Aorta (tissue), 5 donors: ENCODE results near the gene CETP. TPM values are rescaled to one million over a fixed set of nuclear protein-coding genes. Genes with fewer than 3 reads are reported as not detected.

ENCODE experiments used
- ATAC-seq: fragments of 200-7000 bp; cut with Tn5 transposase; one replicate; pipeline ENCODE4 v1.9.1; 2022; ENCODE audit warnings: moderate library complexity; ENCODE audit not compliant: low FRiP score
- DNase-seq, 2 donors: peaks; one replicate each; pipeline ENCODE4 v3.0.0-alpha.2; 2020
- H3K27ac ChIP-seq, 2 donors: one replicate each; pipeline ENCODE4 v1.5.1; 2013; ENCODE audit warnings: low read length in 2 of 2, mild to moderate bottlenecking in 2 of 2, moderate library complexity in 2 of 2, control low read depth in 1 of 2, inconsistent platforms in 1 of 2, low read depth in 1 of 2
- H3K27me3 ChIP-seq, 2 donors: one replicate each; pipeline ENCODE4 v1.6.1; 2013; ENCODE audit warnings: control low read depth in 1 of 2, low read length in 1 of 2, mild to moderate bottlenecking in 1 of 2, moderate library complexity in 1 of 2; ENCODE audit not compliant: insufficient read depth in 2 of 2, control insufficient read depth in 1 of 2
- H3K36me3 ChIP-seq, 2 donors: one replicate each; pipeline ENCODE4 v1.6.1; 2013; ENCODE audit warnings: control low read depth in 1 of 2, low read length in 1 of 2, mild to moderate bottlenecking in 1 of 2; ENCODE audit not compliant: insufficient read depth in 2 of 2, control insufficient read depth in 1 of 2
- H3K4me1 ChIP-seq, 2 donors: one replicate each; pipeline ENCODE4 v1.6.1; 2013; ENCODE audit warnings: low read length in 2 of 2, control low read depth in 1 of 2, mild to moderate bottlenecking in 1 of 2, moderate library complexity in 1 of 2; ENCODE audit not compliant: insufficient read depth in 2 of 2, control insufficient read depth in 1 of 2
- H3K4me3 ChIP-seq, 2 donors: one replicate each; pipeline ENCODE4 v1.5.1; 2013; ENCODE audit warnings: low read length in 2 of 2, control low read depth in 1 of 2, mild to moderate bottlenecking in 1 of 2
- H3K9me3 ChIP-seq: one replicate; pipeline ENCODE4 v1.6.1; 2013; ENCODE audit warnings: mild to moderate bottlenecking, low read length; ENCODE audit not compliant: control insufficient read depth
- WGBS, 2 donors: extraction: QIAGEN DNeasy Blood & Tissue Kit; methylation state at CpG; one replicate each; pipeline ENCODE4 v1.1.7; 2013; 5-methylcytosine and 5-hydroxymethylcytosine counted together
- intact Hi-C, 2 donors: fragments of 100-400 bp; cut with DNase I; formaldehyde crosslinking; loops; one replicate each; pipeline versions ENCODE4 v1.14.2 to v1.15.0; 2022
- polyA plus RNA-seq, 2 donors: library from polyadenylated mRNA; stranded (reverse); fragments of 200-250 nt; gene quantifications; one replicate each; pipeline ENCODE4 v1.2.3, GENCODE V29; 2013
- total RNA-seq, 2 donors: library from RNA; stranded (reverse); fragmentation: NEBNext Ultra II Directional; extraction: Animal tissue kit (Norgen Biotek cat#: 25700); gene quantifications; one replicate each; pipeline ENCODE4 v1.2.1, GENCODE V29; 2021
- donor health status: healthy with polysubstance abuse.
- donor health status: Bipolar disorder and iron deficiency.
- donor health status: DM: no; HTN: no; CAD: no.
- donor health status: DM: no; HTN: no; CAD: no.
- donor health status: DM: yes; HTN: yes; CAD: no.

The CETP gene
- total and polyA plus RNA-seq, 4 donors: 0.49 to 1.3 TPM; not detected in 2

- no peaks in the 10 kb centered on the region for H3K27me3 ChIP-seq
- intact Hi-C loops: no loop called here
- no peak for ATAC-seq
- H3K9me3 ChIP-seq: no peaks in the 10 kb centered on the region
- WGBS, 2 donors: 93 to 96% methylated on average over 2 of the region's 2 CpGs
- no peak overlapping the region for H3K27ac ChIP-seq
- H3K4me1 ChIP-seq: no peaks in the 10 kb centered on the region
- DNase-seq: peak in 1 of 2 donors; percentile 9
- H3K4me3 ChIP-seq: no peak overlapping the region
- H3K36me3 ChIP-seq: no peaks in the 10 kb centered on the region
Observed at GRCh38 chr16:57009643-57010170, 48.0 kb downstream of the CETP start.

DNA sequence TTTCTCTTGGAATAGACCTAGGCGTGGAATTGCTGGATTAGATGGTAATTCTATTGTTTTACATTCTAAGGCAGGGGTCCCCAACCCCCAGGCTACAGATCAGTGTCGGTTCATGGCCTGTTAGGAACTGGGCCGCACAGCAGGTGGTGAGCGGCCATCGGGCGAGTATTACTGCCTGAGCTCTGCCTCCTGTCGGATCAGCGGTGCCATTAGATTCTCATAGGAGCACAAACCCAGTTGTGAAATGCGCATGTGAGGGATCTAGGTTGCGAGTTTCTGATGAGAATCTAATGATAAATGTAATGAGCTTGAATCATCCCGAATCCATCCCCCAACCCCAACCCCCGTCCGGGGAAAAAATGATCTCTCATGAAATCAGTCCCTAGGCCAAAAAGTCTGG is 50.6 kb downstream of the CETP start:
- ATAC-seq (no peak), DNase-seq (peak in 1 of 2 donors; percentile 24)
- Histone ChIP-seq H3K4me3 (no peak overlapping the region), H3K9me3 (no peaks in the 10 kb centered on the region), H3K36me3 (no peaks in the 10 kb centered on the region), H3K27me3 (no peaks in the 10 kb centered on the region), H3K4me1 (no peaks in the 10 kb centered on the region), H3K27ac (no peak overlapping the region)
- WGBS, 2 donors: 89 to 90% methylated on average over 13 of the region's 13 CpGs
- intact Hi-C loops: no loop called here

GRCh38 chr16:57013229-57013628 is 51.5 kb downstream of the CETP start:
- no peak overlapping the region for H3K27ac ChIP-seq
- H3K4me3 ChIP-seq: no peak overlapping the region
- no peaks in the 10 kb centered on the region for H3K27me3 ChIP-seq
- H3K9me3 ChIP-seq: no peaks in the 10 kb centered on the region
- no peak for DNase-seq
- H3K4me1 ChIP-seq: no peaks in the 10 kb centered on the region
- intact Hi-C loops: no loop called here
- no peak for ATAC-seq
- WGBS, 2 donors: 90 to 97% methylated on average over 2 of the region's 2 CpGs
- H3K36me3 ChIP-seq: no peaks in the 10 kb centered on the region

DNA sequence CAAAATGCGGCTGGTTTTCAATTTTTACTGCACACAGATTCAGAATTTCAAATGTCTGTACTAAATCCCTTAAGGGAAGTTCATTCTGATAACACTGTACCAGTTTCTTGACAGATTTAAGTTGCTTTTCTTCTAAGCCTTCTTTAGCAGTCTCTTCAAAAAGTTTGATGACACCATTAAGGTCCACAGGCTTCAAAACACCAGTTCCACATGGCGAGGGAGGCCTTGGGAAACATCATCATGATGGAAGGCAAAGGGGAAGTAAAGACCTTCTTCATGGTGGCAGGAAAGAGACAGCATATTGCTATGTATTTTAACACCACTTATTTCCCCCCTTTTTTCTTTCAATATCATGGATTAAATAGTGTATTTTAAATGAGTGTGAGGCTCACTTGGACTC is 52.2 kb downstream of the CETP start:
- Histone ChIP-seq H3K36me3 (no peaks in the 10 kb centered on the region), H3K27me3 (no peaks in the 10 kb centered on the region), H3K9me3 (no peaks in the 10 kb centered on the region), H3K27ac (no peak overlapping the region), H3K4me3 (no peak overlapping the region), H3K4me1 (no peaks in the 10 kb centered on the region)
- WGBS, 2 donors: 88 to 91% methylated on average over 2 of the region's 2 CpGs
- intact Hi-C loops: no loop called here
- ATAC-seq (no peak), DNase-seq (no peak)

- WGBS, 2 donors: 91 to 93% methylated on average over 6 of the region's 6 CpGs
- H3K4me3 ChIP-seq: no peak overlapping the region
- no peaks in the 10 kb centered on the region for H3K27me3 ChIP-seq
- intact Hi-C loops: no loop called here
- ATAC-seq: no peak
- H3K4me1 ChIP-seq: no peaks in the 10 kb centered on the region
- no peak overlapping the region for H3K27ac ChIP-seq
- no peaks in the 10 kb centered on the region for H3K9me3 ChIP-seq
- no peaks in the 10 kb centered on the region for H3K36me3 ChIP-seq
- no peak for DNase-seq
Observed at GRCh38 chr16:57016301-57016700, 54.6 kb downstream of the CETP start.

- WGBS, 2 donors: 85 to 97% methylated on average over 6 of the region's 6 CpGs
- ATAC-seq (no peak), DNase-seq (no peak)
- intact Hi-C loops: no loop called here
- H3K27ac ChIP-seq: no peak overlapping the region
- no peak overlapping the region for H3K4me3 ChIP-seq
- H3K36me3 ChIP-seq: no peaks in the 10 kb centered on the region
- H3K4me1 ChIP-seq: no peaks in the 10 kb centered on the region
- H3K27me3 ChIP-seq: no peaks in the 10 kb centered on the region
- H3K9me3 ChIP-seq: no peaks in the 10 kb centered on the region
Observed at GRCh38 chr16:57016831-57017230, 55.1 kb downstream of the CETP start.

DNA sequence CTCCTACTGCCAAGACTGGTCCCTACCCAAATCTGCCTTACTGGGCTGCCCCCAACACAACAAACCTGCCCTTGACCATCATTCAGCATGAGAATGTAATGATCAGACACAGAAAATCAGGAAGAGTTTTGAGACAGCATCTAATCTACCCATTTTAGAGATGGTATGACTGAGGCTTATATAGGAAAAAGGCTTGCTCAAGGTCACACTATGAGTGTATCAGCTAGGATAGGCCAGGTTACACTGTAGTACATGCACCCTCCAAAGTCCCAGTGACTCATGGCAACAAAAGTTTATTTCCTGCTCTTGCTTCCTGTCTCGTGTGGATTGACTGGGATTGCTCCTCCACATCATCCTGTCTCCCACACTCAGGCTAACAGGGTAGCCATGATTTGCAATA is 55.5 kb downstream of the CETP start:
- H3K4me3 ChIP-seq: no peak overlapping the region
- no peak overlapping the region for H3K27ac ChIP-seq
- H3K9me3 ChIP-seq: no peaks in the 10 kb centered on the region
- intact Hi-C loops: no loop called here
- 75 to 76% methylated on average over 1 of the region's 1 CpG for WGBS, 2 donors
- no peaks in the 10 kb centered on the region for H3K4me1 ChIP-seq
- ATAC-seq (no peak), DNase-seq (no peak)
- H3K36me3 ChIP-seq: peaks cover 0 to 1% of the 10 kb centered on the region in 2 donors
- no peaks in the 10 kb centered on the region for H3K27me3 ChIP-seq

GRCh38 chr16:57019746-57020145 is 58.0 kb downstream of the CETP start:
- ATAC-seq (no peak), DNase-seq (no peak)
- intact Hi-C loops: no loop called here
- H3K4me3 ChIP-seq: no peak overlapping the region
- H3K36me3 ChIP-seq: peaks cover 0 to 2% of the 10 kb centered on the region in 2 donors
- 44 to 87% methylated on average over 2 of the region's 2 CpGs for whole genome bisulfite sequencing, 2 donors
- H3K9me3 ChIP-seq: no peaks in the 10 kb centered on the region
- H3K27ac ChIP-seq: no peak overlapping the region
- no peaks in the 10 kb centered on the region for H3K27me3 ChIP-seq
- H3K4me1 ChIP-seq: no peaks in the 10 kb centered on the region

GRCh38 chr16:57020651-57021050 is 58.9 kb downstream of the CETP start:
- no peak for ATAC-seq
- Histone ChIP-seq H3K4me1 (no peaks in the 10 kb centered on the region), H3K27me3 (no peaks in the 10 kb centered on the region), H3K4me3 (no peak overlapping the region), H3K27ac (no peak overlapping the region), H3K9me3 (no peaks in the 10 kb centered on the region), H3K36me3 (peaks cover 0 to 2% of the 10 kb centered on the region in 2 donors)
- WGBS, 2 donors: 89 to 91% methylated on average over 8 of the region's 8 CpGs
- intact Hi-C loops: no loop called here
- DNase-seq: peak in 1 of 2 donors; percentile 38
